NAMALWA (cell line): Measurements from ENCODE around the gene THEM4.
"Not testable (repeated sequence)": the region's sequence is repeated elsewhere in the genome, so short reads cannot be mapped to it uniquely, and the experiment has no call there.

Experiments
- DNase-seq: peaks from one replicate; pipeline ENCODE4 v3.0.0-alpha.2; 2015; ENCODE audit warnings: low spot score

Gene THEM4

DNA sequence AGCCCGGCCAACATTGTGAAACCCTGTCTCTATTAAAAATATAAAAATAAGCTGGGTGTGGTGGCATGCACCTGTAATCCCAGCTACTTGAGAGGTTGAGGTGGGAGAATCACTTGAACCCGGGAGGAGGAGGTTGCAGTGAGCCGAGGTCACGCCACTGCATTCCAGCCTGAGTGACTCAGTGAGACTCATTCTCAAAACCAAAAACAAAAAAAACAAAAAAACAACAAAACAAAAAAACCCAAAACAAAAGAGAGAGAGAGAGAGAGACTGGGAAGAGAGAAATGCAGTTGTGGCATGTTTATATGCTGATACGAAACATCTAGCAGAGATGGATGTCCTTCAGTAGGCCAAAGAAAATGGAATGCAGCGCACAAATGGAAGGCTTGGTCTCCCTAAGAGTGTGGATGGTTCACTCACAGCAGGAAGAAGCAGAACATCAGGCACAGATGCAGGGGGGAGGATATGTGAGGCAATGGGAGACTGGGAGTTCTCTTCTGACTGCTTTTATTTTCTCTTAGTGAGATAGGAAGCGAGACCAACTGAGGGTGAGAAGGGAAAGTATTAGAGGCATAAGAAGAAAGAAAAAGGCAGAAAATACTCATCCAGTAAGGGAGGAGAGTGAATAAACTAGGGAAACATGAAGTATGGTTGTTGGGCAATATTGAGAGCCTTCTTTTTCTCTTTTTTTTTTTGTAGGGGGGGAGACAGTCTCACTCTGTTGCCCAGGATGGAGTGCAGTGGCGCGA, 16.0 kb downstream of the THEM4 start:
- no peak for DNase-seq

GRCh38 chr1:151892190-151892589, 17.1 kb downstream of the THEM4 start:
- no peak for DNase-seq

- no peak for DNase-seq
Observed at GRCh38 chr1:151891512-151891911, 17.8 kb downstream of the THEM4 start.

DNA sequence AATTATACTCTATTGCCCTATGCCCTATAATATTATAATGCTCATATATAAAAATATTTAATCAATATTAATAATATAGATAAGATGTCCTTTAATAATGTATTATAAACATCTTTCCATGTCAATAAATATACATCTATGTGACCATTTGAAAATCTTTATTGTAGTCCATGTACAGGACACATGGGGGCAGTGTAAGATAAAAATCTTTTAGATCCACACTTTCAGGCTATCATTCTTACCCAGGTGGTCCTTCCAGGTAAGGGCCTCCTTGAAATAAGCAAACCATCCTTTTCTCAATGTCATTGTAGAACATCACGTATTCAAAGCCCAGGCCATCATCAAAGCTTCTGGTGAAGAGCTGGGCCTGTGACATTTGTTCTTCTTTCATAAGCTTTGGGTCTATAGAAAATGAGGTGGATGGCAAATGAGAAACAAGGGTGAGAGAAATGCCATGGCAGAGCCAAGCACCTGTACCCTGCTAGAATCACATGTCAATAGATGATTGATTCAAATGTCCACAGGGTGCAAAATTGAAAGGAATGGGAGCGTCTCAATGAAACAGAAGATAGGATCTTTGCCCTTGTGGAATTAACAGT, 20.2 kb downstream of the THEM4 start:
- peak; percentile 53 for DNase-seq

- DNase-seq = no peak
Observed at GRCh38 chr1:151887028-151887427, 22.3 kb downstream of the THEM4 start.

- DNase-seq = no peak
Observed at GRCh38 chr1:151885479-151885878, 23.8 kb downstream of the THEM4 start.

- DNase-seq = not testable (repeated sequence)
Observed at GRCh38 chr1:151884879-151885278, 24.4 kb downstream of the THEM4 start.

- DNase-seq = not testable (repeated sequence)
Observed at GRCh38 chr1:151884445-151884844, 24.9 kb downstream of the THEM4 start.

GRCh38 chr1:151883898-151884297, 25.4 kb downstream of the THEM4 start:
- not testable (repeated sequence) for DNase-seq

DNA sequence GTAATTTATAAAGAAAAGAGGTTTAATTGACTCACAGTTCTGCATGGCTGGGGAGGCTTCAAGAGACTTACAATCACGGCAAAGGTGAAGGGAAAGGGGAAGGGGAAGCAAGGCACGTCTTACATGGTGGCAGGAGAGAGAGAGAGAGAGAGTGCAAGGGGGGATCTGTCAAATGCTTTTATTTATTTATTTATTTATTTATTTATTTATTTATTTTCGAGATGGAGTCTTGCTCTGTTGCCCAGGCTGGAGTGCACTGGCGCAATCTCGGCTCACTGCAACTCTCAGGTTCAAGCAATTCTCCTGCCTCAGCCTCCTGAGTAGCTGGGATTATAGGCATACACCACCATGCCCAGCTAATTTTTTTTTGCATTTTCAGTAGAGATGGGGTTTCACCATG, 26.4 kb downstream of the THEM4 start:
- not testable (repeated sequence) for DNase-seq

DNA sequence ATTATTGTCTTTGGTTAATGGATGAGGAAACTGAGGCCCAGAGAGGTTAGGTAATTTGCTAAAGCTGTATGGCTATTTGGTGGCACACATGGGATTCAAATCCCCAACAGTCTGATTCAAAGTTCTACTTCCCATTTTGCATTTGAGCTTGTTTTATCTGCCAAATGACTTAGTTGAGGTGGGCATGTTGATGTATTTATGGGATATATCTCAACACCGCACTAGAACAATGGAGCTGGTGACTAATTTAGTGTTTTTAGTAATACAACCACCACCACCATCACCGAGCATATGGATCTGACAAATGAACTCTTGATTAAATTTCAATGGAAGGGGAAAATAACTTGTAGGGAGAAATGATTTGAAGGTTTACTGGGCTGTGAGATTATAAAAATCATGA, 26.8 kb downstream of the THEM4 start:
- no peak for DNase-seq

DNA sequence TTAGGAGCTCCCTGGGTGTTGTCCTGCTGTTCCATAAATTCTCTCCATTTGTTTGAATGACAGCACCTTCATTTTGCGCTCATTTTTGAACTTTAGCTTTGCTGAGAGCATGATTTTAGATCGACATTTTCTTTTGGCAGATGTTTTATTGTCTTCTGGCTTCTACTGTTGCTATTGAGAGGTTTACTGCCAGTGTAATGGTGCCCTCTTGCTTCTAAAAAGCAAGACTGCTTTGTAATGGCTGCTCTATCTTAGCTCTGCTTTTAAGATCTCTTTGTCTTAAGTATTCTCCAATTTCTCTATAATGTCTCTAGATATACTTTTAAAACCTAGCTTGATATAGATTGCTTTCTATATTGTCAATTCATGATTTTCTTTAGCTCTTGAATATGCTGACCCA, 27.8 kb downstream of the THEM4 start:
- DNase-seq = peak; percentile 21

- no peak for DNase-seq
Observed at GRCh38 chr1:151875419-151876097, 33.8 kb downstream of the THEM4 start.

DNA sequence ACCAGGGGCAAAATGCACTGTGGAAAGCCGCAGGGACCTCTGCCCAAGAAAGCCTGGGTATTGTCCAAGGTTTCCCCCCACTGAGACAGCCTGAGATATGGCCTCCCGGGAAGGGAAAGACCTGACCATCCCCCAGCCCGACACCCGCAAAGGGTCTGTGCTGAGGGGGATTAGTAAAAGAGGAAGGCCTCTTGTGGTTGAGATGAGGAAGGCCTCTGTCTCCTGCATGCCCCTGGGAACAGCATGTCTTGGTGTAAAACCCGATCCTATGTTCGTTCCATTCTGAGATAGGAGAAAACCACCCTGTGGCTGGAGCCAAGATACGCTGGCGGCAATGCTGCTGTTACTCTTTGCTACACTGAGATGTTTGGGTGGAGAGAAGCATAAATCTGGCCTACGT, 36.5 kb downstream of the THEM4 start:
- not testable (repeated sequence) for DNase-seq

GRCh38 chr1:151871284-151872030, 37.9 kb downstream of the THEM4 start:
- no peak for DNase-seq

DNA sequence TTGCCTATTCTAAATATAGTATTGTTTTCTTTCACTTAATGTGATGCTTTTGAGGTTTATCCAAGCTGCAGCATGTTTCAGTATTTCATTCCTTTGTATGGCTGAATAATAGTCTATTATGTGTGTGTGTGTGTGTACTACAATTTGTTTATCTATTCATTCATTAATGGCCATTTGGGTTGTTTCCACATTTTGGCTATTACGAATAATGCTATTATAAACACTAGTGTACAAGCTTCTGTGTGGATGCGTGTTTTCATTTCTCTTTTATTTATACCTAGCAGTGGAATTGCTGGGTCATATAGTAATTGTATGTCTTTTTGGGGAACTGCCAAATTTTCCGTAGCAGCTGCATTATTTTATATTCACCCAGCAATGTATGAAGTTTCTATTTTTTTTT, 40.8 kb downstream of the THEM4 start:
- DNase-seq = no peak

DNA sequence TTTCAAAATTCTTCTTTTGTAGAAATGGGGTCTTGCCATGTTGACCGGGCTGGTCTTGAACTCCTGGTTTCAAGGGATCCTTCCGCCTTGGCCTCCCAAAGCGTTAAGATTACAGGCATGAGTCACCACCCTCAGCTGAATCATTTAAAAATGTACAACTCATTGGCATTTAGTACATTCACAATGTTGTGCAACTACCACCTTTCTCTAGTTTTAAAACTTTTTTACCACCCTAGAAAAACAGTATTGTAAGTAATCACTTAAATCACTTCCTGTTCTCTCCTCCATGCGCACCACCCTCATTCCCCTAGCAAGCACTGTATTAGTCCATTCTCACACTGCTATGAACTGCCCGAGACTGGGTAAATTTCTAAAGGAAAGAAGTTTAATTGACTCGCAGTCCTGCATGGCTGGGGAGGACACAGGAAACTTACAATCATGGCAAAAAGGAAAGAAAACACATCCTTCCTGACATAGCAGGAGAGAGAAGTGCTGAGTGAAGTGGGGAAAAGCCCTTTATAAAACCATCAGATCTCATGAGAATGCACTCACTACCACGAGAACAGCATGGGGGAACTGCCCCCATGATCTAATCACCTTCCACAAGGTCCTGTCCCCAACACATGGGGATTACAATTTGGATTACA, 41.4 kb downstream of the THEM4 start:
- DNase-seq = no peak

DNA sequence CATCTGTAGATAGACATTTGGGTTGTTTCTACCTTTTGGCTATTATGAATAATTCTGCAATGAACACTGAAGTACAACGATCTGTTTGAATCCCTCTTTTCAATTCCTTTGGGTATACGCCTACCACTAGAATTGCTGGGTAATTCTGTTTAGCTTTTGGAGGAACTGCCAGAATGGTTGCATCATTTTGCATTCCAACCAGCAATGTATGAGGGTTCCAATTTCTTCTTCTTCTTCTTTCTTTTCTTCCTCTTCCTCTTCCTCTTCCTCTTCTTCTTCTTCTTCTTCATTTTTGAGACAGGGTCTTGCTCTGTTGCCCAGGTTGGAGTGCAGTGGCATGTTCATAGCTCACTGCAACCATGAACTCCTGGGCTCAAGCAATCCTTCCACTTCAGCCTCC, 42.0 kb downstream of the THEM4 start:
- no peak for DNase-seq

- no peak for DNase-seq
Observed at GRCh38 chr1:151864411-151864810, 44.9 kb downstream of the THEM4 start.

GRCh38 chr1:151862604-151863003, 46.7 kb downstream of the THEM4 start:
- no peak for DNase-seq

DNA sequence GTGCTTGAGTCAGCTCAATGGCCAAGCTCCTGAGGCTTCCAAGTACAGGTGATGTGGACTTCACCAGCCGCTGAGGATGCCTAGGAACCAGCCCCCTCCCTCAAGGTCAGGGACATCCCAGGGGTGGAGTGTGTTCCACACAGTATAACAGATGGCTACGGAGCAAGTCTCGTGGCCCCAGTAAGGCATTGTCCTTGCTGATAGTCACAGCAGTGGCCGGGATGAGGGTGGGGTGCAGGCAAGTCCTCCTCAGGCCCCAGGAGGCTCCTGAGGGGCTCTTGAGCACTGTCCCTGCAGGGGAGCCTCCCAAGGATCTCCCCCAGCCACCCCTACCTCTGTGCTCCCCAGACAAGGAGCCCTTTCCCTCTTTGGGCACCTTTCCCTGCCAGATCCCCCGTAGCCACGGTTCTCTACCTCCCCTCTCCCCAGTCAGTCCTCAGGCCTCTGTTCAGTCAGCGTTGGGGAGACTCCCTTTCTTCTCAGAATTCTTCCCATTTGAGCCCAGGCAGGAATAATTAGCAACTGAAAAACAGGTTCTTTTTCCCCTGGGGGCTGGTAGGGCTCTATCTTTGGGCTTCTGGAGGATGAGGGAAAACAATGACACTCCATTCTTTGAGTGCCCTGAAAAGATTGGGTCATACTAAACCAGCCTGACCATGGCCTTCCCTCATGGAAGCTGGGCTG, 48.7 kb downstream of the THEM4 start:
- no peak for DNase-seq
